CD4-positive, alpha-beta T cell treated with Interleukin-17A for 4 hours (primary cell): ENCODE data around the gene KCNQ1OT1.

Experiments used
- DNase-seq: peaks from one replicate; pipeline ENCODE4 v3.0.0-alpha.2; 2020; ENCODE audit warnings: mixed read lengths

The KCNQ1OT1 gene

DNA sequence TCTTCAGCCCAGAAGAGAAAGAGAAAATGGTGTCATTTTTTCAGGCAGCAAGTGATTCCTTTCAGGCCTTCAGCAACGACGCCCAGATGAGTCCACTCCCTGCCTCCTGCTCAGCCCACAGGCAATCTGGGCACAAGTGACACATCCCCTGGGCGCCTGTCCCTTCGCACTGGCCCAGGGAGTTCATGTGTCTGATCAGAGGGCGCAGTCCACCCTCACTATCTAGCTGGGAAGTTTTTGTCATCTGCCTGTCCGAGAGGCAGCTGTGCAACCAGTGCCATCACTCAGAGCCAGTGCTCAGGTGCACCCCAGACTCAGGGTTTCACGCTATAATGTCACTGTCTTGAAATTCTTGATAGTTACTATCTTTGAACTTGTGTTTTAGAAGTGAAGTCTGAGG, 1.4 kb upstream of the KCNQ1OT1 start:
- no peak for DNase-seq

DNA sequence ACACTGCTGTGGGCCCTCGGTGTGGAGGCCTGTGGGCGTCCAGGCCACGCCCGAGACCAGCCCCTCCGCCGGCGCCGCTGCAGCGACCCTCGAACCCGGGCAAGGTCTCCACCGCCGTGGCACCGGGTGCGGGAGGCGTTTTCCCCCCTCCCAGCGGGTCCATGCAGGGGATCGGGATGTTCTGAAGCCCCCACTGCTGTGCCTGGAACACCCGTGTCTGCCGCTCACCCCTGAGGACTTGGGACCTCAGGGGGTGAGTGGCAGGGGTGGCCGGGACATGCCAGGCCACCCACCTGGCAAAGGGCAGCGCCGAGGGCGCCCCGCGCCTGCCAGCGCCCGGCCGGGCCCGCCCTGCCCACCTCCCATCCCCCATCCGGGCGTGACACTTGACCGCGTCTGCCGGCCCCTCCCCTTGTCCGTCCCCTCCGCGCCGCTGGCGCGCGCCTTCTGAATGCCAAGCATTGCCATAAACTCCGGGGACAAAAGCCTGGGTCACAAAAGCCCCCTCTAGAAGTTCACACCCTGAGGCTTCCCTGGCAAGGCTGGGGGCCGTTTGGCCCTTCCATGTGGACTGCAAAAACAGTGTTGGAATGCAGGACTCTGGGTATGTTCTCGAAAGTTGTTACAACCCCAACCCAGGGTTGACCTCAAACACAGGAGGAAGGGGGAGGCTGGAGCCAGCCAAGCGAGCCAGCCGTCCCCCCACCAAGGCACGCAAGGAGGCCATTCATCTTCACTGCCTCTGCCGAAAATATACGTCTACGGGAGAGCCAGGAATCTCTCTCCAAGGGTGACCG, 819 bp upstream of the KCNQ1OT1 start:
- DNase-seq = peak; percentile 39

GRCh38 chr11:2699185-2699530, 636 bp downstream of the KCNQ1OT1 start:
- DNase-seq = peak; percentile 11

DNA sequence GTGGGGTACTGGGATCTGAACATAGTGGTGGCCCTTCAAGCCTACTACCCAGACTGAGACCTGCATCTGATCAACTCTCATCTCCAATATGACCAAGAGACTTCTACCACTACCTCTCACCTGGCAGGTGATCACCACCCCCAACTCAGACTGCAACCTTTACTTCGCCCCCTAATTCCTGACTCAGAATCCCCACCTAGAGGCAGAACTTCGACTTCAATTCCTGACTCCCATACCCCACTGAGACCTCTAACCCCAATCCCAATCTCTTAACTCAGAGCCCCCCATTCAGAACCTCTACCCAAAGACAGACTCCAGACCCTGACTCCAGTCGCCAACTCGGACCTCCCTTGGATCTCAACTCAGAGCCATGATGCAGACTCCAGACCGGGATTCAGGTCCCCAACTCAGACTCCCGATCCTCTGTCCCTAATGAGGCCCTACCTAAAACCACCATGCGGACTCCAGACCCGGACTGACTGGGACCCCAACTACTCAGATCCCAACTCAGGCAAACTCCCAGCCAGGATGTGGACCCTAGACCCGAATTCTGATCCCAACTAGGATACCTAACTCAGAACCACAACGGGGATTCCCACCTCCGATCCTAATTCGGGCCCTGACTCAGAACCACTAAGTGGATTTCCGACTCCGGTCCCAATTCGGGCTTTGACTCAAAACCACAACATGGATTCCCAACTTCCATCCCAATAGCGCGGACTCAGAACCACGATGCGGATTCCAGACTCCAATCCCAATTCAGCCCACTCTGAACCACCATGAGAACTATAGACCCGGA, 1.2 kb downstream of the KCNQ1OT1 start:
- no peak for DNase-seq

GRCh38 chr11:2697866-2698265, 1.9 kb downstream of the KCNQ1OT1 start:
- DNase-seq = no peak

DNA sequence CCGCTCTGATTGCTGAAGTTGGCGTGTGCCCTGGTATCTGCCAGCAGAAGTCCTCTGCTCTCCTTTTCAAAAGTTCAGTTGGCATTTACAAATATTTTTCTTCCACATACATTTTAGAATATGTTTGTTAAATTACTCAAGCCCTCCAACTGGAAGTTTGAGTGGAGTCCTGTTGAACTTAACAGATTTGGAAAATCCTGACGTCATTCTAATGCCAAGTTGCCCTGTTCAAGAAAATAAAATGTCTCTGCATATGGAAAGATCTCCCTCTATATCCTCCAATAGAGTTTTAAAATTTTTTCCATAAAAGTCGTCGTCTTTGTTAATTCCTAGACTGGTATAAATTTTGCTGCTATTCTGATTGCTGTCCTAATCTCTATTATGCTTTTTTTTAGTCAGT, 3.3 kb downstream of the KCNQ1OT1 start:
- no peak for DNase-seq

DNA sequence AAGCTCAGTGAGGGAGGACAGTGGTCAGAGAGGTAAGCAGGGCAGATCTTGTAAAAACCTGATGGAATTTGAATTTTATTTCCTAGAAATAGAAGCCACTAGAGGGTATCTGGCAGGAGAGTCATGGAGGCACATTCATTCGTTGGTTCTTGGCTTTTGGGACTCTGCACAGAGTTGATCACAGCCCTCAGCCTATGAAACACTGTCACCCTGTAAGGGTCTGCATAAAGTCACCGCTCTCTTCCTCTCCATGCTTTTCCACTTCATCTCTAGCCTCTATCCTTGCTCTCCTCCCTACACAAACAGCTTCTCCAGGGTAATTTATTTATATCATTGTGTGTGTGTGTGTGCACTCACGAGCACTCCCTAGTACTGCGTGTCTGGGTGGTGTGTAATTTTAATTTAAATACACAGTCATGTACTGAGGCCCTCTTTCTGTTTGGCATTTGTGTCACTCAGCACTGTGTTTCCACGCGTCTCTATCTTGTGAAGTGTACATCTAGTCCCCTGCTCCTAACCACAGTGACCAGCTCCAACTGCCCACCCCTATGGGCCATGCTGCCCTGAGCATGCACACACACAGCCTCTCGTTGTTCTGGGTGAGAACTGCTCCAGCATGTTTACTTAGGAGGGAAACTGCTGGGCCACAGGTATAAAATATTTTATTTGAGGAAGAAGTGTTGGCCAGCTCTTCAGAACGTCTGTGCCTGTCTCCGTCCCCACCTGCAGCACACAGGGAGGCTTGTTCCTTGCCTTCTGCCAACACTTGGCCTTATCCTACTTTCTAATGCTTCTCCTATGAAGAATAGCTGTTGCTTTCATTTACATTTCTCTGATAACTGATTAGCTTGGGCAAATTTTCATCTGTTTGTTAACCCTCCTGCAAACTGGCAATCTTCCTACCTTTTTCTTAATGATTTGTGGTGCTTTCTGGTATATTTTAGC, 4.5 kb downstream of the KCNQ1OT1 start:
- DNase-seq = no peak

DNA sequence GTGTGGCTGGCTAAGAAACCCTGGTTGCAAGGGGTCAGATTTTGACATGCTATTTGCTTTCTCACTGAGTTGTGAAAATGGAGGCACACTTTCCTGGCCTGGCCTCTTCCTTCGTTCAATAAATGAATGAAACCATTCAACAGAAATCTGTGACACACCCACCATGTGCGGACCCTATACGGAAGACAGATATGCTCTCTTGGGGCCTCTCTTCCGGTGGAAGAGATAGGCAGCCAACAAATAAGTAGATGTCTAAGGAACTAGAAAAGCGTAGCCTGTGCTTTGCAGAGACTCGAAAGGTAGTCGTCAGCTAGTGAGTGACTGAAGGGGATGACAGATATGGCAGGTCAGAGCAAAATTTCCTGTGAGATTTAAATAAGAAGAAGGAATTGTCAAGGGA, 5.3 kb downstream of the KCNQ1OT1 start:
- no peak for DNase-seq

DNA sequence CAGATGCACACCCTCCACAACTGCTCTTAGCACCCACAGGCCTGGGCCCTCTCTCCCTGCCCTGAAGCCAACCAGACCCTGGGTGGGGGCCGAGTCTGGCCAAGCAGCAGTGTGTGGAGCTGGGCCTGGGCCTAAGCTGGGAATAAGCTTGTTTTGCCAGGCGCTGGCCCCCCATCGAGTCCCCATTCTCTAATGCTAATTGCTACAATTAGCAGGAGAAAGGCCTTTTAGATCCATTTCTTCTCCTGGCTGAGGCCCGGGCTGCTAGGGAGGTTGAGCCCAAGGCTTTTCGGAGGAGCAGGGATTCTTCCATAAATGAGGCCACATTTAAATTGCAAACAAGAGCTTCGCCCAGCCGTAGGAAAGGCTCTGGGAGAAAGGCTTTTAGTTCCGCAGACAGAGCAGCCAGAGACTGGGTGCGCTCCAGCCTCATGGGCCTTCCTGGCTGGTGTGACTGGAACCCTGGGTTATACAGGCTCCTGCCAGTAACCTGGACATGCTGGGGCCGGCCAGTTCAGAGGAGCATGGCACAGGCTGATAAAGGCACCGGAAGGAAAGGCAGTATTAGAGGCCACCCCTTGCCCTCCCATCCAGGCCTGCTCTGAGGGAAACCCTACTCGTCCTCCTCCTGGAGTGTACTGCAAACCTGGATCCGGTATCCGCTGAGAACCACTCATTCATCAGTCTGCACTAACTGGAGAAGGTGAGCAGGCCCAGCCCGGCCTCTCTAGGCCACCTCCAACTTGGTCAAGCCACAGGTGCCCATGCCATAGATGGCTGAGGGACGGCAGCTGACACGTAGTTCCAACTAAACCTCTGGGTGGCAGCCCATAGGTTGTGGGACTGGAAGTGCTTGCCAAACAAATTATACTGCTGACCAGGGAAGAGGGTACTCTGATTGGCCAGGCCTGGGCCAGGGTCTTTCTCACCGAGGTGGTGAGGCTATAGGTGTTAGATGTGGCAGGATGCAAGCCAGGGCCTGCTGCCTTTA, 6.2 kb downstream of the KCNQ1OT1 start:
- DNase-seq = no peak

DNA sequence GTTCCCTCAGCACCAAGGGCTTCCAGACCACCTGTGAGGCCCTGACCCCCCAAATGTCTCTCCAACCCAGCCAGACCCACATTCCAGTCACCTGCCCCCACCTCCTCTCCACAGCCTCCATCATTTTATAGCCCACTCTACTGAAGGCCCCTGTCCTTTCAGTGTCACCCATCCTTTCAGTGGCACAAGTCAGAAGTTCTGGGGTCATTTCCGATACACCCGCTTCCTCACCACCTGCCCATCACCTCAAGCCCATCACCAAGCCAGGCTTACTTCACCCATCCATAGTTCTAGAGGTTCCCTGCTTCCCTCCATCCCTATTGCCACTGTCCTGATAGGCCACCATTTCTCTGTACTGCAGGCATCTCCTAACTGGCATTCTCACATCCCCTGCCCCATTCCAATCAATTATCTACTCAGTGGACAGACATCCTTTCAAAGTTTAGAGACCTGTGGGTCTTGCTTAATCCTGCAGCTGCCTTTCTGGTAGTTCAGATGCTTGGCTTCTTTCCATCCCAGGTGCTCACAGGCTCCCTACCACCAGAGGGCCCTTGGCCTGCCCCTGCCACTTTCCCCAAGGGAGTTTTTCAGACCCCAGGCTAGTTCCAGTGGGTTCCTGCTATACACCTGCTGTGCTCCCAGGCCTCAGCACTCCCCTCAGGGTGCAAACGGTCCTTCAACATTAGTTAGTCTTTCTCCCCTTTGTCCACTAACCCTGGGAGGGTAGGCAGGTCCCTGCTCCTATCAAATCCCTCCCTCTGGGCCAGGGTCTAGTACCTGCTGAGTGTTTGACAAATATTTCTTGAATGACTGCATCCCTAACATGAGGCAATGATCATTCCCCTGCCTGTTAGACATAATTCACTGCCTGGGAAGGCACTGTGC, 7.6 kb downstream of the KCNQ1OT1 start:
- no peak for DNase-seq

- no peak for DNase-seq
Observed at GRCh38 chr11:2691355-2691761, 8.4 kb downstream of the KCNQ1OT1 start.

GRCh38 chr11:2690596-2691354, 9.0 kb downstream of the KCNQ1OT1 start:
- no peak for DNase-seq

DNA sequence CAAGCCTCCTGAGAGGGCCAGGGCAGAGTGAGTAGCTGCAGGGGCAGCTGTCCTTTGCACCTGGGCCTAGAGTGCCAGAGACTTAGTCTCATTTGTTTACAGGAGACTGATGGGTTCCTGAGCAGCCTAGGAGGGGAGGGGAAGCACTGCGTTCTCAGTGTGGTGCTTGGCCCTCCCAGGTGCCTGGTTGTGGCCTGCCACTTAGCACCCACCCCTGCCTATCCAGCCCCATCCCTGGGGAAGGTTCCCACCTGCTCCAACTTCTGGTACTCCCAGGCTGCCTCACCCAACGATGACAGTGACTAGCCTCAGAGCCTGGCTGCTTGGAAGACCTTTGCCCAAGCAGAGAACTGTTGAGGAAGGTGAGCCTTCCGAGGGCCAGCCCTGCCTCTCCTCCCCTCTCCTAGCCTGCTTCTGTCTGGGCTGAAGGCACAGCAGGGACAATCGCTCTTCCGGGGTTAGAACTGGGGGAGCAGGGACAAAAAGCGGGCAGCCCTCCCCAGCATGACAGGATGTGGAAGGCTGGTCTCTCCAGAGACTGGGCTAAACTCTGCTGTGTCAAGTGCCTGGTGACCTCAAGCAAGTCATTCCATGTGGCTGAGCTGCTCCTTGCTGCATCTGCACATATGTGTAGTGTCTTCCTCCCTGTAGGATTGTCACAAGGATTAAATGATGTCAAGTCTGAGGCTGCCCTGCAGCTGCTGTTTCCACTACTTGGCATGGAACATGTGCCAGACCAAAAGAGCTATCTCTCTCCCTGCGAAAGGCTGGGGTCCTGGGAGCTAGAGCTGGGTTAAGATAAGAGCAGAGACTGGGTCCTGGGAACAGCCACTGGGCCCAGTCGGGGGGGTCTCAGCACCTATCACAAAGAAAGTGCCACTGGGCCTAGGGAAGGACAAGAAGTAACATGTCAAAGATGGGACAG, 9.9 kb downstream of the KCNQ1OT1 start:
- DNase-seq = no peak

DNA sequence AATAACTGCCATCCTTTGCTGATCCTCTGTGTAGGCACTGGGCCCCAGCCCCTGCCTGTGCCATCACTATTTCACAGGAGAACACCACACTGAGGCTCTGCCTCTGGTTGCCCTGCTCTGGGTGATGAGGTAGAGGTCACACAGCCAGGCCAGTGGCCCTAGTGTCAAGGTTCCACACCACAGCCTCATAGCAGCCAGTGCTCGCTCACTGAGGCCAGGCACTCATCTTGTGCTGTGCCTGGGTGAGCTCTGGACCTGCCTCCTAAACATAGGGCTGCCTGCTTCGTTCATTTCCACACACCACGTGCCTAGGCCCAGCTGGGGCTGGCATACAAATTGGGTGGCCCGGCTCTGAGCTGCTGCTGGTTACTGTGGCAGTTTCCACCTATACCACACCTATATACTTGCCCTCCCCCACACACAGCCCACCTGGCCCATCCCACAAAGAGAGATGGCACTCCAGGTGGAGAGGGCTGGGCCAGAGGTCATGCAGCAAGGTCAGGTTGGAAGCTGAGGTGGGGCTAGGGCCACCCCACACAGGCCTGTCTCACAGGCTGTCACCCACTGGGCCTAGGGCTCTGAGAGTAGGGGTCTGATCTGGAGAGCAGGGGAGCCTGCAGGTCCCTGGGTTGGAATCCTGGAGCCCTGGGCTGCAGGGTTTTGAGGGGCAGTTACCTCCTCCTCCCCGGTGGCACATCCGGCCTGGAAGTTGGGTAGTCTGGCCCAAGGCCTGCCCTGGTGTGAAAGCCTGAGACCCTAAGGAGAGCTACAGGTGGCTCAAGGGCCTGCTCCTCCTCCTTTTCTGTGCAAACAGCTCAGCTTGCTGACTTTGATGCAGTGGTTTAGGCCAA, 11.2 kb downstream of the KCNQ1OT1 start:
- no peak for DNase-seq

GRCh38 chr11:2687782-2688191, 12.0 kb downstream of the KCNQ1OT1 start:
- no peak for DNase-seq

GRCh38 chr11:2687223-2687530, 12.6 kb downstream of the KCNQ1OT1 start:
- no peak for DNase-seq

DNA sequence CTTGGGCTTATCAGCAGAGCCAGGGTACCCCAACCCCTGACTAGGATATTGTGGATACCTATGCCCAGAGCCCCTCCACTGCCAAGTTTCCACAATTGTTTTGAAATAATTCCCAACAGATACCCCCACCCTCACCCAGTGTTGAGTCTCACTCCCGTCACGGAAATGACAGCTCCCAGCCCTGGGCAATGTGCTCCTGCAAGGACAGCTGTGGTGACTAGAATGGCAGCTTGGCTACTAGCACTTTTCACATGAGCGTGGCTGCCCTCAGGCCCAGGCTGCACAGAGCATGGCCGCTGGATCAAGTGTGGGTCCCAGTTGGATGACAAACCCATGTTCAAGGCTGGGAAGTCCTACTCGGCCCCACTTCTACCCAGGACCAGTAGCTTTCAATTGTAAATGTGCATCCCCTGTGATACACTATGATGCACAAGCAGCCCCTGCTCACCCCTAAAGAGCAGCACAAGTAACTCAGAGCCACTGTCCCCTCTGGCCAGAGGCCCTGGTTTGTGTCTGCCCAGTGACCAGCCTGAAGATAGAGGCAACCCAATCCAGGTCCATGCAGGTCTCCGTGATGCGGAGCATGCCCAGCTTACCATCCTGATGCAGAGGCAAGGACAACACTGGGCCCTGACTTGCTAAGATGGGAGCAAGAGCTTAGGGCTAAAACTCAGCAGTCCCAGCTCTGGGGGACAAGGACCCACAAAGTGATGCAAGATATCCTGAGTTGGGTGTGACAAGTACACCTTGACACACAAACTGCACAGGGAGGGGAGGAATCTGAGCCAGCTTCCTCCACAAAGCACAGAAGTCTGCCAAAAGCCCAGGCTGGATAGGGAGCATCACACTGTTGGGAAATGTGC, 13.2 kb downstream of the KCNQ1OT1 start:
- DNase-seq = no peak
